DOHH2 (cell line): ENCODE data around the gene RNF26.

ENCODE experiments used
- EZH2phosphoT487 ChIP-seq: fragments of 200-600 bp; sonication (generic); IDR thresholded peaks from 2 replicates; pipeline ENCODE4 v1.6.1; 2017; ENCODE audit warnings: borderline replicate concordance, mild to moderate bottlenecking, antibody characterized with exemption, low read length, moderate library complexity, mixed read lengths
- TF ChIP-seq, protein P1 (sequence below): fragments of 200-600 bp; sonication (generic); IDR thresholded peaks from one replicate; pipeline ENCODE4 v1.5.1; 2014; ENCODE audit warnings: antibody characterized with exemption, mild to moderate bottlenecking, low read depth, low read length; ENCODE audit not compliant: poor library complexity, severe bottlenecking

DNA sequence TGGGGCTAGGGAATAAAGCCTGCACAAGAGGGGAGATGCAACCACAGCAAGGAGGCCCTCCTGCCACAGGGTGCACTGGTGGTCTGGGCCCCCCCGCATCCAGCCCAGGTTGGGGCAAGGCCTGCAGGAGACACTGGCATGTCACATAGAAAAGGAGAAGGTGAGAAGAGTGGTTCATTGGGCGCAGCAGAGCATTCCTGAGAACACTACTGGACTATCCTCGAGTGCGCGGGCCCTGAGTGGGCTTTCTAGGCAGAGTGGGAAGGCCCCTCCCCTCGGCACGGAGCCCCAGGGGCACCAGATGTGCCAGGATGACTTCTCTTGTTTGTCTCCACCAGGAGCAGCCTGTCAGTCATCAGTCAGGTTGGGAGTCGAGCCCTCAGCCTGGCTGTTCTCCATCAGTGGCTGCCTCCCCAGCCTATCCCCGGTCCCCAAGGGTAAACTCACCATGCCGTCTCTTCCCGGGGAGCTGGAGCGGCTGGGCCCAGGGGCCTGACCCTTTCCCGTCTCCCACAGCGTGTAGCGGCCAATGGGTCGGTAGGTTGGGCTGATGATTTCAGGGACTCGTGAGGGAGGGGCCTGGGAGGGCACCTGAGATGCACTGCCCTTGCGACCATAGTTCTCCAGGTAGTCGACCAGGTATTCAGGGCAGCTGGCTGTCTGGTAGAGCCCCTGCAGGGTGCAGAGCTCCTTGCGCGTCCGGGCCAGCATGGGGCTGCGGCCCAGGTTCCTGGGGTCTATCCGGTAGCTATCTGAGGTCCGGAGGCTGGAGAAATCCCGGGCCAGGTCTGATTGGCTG lies 38.1 kb downstream of the RNF26 start:
- TF ChIP-seq, protein P1, sequence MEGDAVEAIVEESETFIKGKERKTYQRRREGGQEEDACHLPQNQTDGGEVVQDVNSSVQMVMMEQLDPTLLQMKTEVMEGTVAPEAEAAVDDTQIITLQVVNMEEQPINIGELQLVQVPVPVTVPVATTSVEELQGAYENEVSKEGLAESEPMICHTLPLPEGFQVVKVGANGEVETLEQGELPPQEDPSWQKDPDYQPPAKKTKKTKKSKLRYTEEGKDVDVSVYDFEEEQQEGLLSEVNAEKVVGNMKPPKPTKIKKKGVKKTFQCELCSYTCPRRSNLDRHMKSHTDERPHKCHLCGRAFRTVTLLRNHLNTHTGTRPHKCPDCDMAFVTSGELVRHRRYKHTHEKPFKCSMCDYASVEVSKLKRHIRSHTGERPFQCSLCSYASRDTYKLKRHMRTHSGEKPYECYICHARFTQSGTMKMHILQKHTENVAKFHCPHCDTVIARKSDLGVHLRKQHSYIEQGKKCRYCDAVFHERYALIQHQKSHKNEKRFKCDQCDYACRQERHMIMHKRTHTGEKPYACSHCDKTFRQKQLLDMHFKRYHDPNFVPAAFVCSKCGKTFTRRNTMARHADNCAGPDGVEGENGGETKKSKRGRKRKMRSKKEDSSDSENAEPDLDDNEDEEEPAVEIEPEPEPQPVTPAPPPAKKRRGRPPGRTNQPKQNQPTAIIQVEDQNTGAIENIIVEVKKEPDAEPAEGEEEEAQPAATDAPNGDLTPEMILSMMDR: no peak
- TF ChIP-seq EZH2phosphoT487: no peak
